GM23338 (cell line): Measurements from ENCODE around the gene MTARC2.

Experiments
- CTCF ChIP-seq, 2 experiments: fragments of 200-600 bp in 1 of 2; sonication (generic) in 1 of 2; conservative IDR thresholded peaks; 2 replicates each; pipeline versions ENCODE4 v1.5.1 to v1.6.1; 2016 to 2017; ENCODE audit warnings: antibody characterized with exemption in 2 of 2, low read depth in 2 of 2, mild to moderate bottlenecking in 2 of 2, moderate library complexity in 1 of 2
- EZH2phosphoT487 ChIP-seq: fragments of 200-600 bp; sonication (generic); IDR thresholded peaks from one replicate; pipeline ENCODE4 v1.8.1; 2018; ENCODE audit warnings: antibody characterized with exemption; ENCODE audit not compliant: unreplicated experiment

GRCh38 chr1:220730486-220730885 lies 17.6 kb upstream of the MTARC2 start:
- TF ChIP-seq CTCF (conservative IDR thresholded peaks at IDR 0.05; ENCODE audit: low read depth in 2 of 2) (no peak), EZH2phosphoT487 (no peak)
